Nucleus accumbens (tissue), 56 donors: ENCODE results near the gene LHFPL2.
A peak's percentile ranks its signal among the peaks of the same experiment; 100 is the strongest.

Experiments
- DNase-seq, 56 donors: peaks; one replicate each; lab custom pipeline; 2025; lab: John Stamatoyannopoulos, UW

The LHFPL2 gene

GRCh38 chr5:78509884-78510769, 138.4 kb downstream of the LHFPL2 start:
- DNase-seq, result peak in 48 of 56 donors; percentile 18 to 77 (median 48)

GRCh38 chr5:78509145-78509865, 139.3 kb downstream of the LHFPL2 start:
- peak in 39 of 56 donors; percentile 6 to 83 (median 50) for DNase-seq

- DNase-seq, result peak in 3 of 56 donors; percentile 12 to 22 (median 15)
These were observed 140.3 kb downstream of the LHFPL2 start for GRCh38 chr5:78508186-78508765.

GRCh38 chr5:78507531-78507930, 141.0 kb downstream of the LHFPL2 start:
- no peak for DNase-seq

- DNase-seq, result peak in 26 of 56 donors; percentile 7 to 61 (median 31)
These were observed 142.1 kb downstream of the LHFPL2 start for GRCh38 chr5:78506261-78507024.

- DNase-seq, result no peak
These were observed 142.7 kb downstream of the LHFPL2 start for GRCh38 chr5:78505860-78506259.

- DNase-seq, result peak in 54 of 56 donors; percentile 17 to 94 (median 70)
These were observed 143.6 kb downstream of the LHFPL2 start for GRCh38 chr5:78504704-78505677.

GRCh38 chr5:78503958-78504653, 144.5 kb downstream of the LHFPL2 start:
- no peak for DNase-seq

- DNase-seq, result no peak
These were observed 146.9 kb downstream of the LHFPL2 start for GRCh38 chr5:78501411-78502352.

GRCh38 chr5:78500871-78501270, 147.7 kb downstream of the LHFPL2 start:
- no peak for DNase-seq

GRCh38 chr5:78500028-78500427, 148.5 kb downstream of the LHFPL2 start:
- no peak for DNase-seq

- DNase-seq, result no peak
These were observed 149.1 kb downstream of the LHFPL2 start for GRCh38 chr5:78499485-78499884.

- peak in 1 of 56 donors; percentile 19 for DNase-seq
These were observed 150.7 kb downstream of the LHFPL2 start for GRCh38 chr5:78497573-78498533.

GRCh38 chr5:78496373-78496772, 152.2 kb downstream of the LHFPL2 start:
- no peak for DNase-seq

- DNase-seq, result no peak
These were observed 152.8 kb downstream of the LHFPL2 start for GRCh38 chr5:78495800-78496199.

GRCh38 chr5:78492650-78493049, 155.9 kb downstream of the LHFPL2 start:
- no peak for DNase-seq
